Epithelial cell of esophagus (primary cell): ENCODE data around the gene POU6F2.
A peak's percentile ranks its signal among the peaks of the same experiment; 100 is the strongest.

Experiments
- DNase-seq: peaks from one replicate; pipeline ENCODE4 v3.0.0; 2010; ENCODE audit warnings: low read depth
- H3K4me3 ChIP-seq: 2 replicates; pipeline ENCODE4 v1.5.1; 2011; ENCODE audit warnings: mild to moderate bottlenecking, low read length, control low read depth
- TF ChIP-seq, protein P1 (sequence below): IDR thresholded peaks from 2 replicates; pipeline ENCODE4 v1.5.1; 2011; ENCODE audit warnings: low read depth, mild to moderate bottlenecking, low read length, control low read depth, inconsistent platforms; ENCODE audit not compliant: insufficient read depth; ENCODE audit errors: missing control alignments

POU6F2 gene

GRCh38 chr7:39461263-39461820, 483.6 kb downstream of the POU6F2 start:
- peak; percentile 20 for DNase-seq
- no peak overlapping the region for H3K4me3 ChIP-seq
- TF ChIP-seq, protein P1, sequence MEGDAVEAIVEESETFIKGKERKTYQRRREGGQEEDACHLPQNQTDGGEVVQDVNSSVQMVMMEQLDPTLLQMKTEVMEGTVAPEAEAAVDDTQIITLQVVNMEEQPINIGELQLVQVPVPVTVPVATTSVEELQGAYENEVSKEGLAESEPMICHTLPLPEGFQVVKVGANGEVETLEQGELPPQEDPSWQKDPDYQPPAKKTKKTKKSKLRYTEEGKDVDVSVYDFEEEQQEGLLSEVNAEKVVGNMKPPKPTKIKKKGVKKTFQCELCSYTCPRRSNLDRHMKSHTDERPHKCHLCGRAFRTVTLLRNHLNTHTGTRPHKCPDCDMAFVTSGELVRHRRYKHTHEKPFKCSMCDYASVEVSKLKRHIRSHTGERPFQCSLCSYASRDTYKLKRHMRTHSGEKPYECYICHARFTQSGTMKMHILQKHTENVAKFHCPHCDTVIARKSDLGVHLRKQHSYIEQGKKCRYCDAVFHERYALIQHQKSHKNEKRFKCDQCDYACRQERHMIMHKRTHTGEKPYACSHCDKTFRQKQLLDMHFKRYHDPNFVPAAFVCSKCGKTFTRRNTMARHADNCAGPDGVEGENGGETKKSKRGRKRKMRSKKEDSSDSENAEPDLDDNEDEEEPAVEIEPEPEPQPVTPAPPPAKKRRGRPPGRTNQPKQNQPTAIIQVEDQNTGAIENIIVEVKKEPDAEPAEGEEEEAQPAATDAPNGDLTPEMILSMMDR = no peak

DNA sequence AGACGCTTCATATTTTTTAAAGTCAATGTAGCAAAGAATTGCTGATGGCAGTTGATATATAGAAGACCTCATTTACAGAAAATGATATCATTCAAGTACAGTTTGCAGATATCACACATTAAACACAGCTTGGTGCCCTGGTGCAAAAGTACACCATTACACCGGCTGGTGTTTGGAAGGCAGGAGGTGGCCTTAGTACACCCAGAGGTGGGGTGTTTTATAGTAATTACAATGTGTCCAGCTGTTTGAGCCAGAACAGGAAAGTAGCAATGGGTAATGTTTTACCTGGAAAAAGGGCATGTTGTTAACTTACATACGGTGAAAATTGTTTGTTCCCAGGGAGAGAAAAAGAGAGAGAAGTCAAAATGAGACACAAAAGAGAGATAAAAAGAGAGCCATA, 485.5 kb downstream of the POU6F2 start:
- TF ChIP-seq, protein P1 = no peak
- no peak for DNase-seq
- H3K4me3 ChIP-seq = no peak overlapping the region

- TF ChIP-seq, protein P1 = no peak
- H3K4me3 ChIP-seq = no peak overlapping the region
These were observed 486.8 kb downstream of the POU6F2 start for GRCh38 chr7:39464350-39465054.

GRCh38 chr7:39465055-39465929, 487.6 kb downstream of the POU6F2 start:
- H3K4me3 ChIP-seq = no peak overlapping the region
- DNase-seq = peak; percentile 74

More at GRCh38 chr7:39464350-39465054, 486.8 kb downstream of the POU6F2 start:
- DNase-seq = no peak

DNA sequence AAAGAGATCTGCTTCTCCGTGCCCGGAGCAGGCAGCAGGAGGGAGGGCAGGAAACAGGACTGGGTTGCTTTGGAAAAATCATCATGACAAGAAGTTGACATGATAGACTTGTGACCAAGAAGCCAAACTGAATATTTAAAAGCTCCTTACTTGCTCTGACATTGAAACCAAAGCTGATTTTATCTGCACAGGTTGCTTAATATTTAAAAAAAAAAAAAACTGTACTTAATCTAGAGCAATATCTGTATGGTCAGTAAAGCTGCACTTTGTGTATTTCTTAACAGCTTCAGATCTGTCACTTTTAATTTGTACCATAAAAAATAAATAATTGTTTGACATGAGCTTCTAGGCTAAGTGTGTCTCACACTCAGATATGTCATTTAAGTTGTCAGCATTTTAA, 490.6 kb downstream of the POU6F2 start:
- TF ChIP-seq, protein P1 = no peak
- no peak overlapping the region for H3K4me3 ChIP-seq
- DNase-seq = no peak

More at GRCh38 chr7:39465055-39465929, 487.6 kb downstream of the POU6F2 start:
- TF ChIP-seq, protein P1 = peak; percentile 93

GRCh38 chr7:39468808-39469374, 491.2 kb downstream of the POU6F2 start:
- H3K4me3 ChIP-seq = no peak overlapping the region
- no peak for DNase-seq
- TF ChIP-seq, protein P1 = no peak
